HG02840 (cell line): ENCODE measurements around the gene CNST.

Experiments used
- ATAC-seq: cut with Tn5 transposase; IDR thresholded peaks from one replicate; pipeline ENCODE4 v1.9.1; 2021; ENCODE audit warnings: mild to moderate bottlenecking, moderate library complexity, moderate number of reproducible peaks; ENCODE audit not compliant: unreplicated experiment, low FRiP score

The CNST gene, protein sequence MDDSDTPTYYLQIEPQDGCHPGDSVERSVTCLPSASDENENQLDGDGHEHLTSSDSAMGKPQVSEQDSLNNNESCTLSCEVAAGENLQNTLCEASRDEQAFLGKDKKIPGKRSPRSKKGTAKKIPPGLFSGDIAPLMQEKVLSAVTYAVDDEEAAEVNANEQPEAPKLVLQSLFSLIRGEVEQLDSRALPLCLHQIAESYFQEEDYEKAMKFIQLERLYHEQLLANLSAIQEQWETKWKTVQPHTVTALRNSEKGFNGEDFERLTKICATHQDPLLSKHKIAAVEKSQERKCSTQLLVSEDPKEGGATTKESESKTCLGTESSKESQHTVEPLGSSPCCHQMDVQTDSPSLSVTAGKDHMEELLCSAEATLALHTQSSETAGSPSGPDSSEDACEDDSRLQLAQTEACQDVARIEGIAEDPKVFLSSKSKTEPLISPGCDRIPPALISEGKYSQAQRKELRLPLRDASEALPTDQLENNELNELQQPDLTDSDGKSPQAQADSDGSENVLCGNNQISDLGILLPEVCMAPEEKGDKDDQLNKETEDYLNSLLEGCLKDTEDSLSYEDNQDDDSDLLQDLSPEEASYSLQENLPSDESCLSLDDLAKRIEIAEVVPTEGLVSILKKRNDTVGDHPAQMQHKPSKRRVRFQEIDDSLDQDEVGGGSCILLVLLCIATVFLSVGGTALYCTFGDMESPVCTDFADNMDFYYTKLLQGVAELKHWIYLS

GRCh38 chr1:246566128-246566812, at the start of gene CNST, which contains the start of gene TFB2M:
Gene CNST, plus strand, starts transcription at chr1:246566456. Its CDS starts 25,107 bp downstream, at chr1:246591563.
Gene TFB2M, minus strand, starts transcription at chr1:246566261. Its CDS starts 123 bp downstream, at chr1:246566138.
- ATAC-seq: peak; percentile 96

DNA sequence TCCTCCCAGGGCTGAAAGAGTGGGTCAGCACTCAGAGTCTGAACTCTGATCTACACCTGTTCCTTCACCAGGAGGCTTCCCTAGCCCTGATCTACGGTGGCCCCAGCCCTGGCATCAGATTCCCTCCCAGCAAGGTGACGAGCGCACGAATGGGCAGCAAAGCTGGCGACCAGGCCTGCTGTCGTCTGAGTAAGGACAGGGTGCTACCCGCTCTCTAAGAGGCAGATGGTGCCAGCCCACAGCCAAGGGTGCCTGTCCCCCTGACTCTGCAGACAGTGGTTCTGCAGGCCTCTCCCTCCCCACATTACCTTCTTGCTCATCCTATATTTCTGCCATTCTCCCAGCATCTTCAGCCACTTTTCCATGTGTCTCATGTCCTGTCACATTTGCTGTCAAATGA, 48.9 kb upstream of the CNST start:
- ATAC-seq: no peak

- no peak for ATAC-seq
Measured at GRCh38 chr1:246518456-246519205, 47.6 kb upstream of the CNST start.

GRCh38 chr1:246519514-246519913, 46.7 kb upstream of the CNST start:
- no peak for ATAC-seq

DNA sequence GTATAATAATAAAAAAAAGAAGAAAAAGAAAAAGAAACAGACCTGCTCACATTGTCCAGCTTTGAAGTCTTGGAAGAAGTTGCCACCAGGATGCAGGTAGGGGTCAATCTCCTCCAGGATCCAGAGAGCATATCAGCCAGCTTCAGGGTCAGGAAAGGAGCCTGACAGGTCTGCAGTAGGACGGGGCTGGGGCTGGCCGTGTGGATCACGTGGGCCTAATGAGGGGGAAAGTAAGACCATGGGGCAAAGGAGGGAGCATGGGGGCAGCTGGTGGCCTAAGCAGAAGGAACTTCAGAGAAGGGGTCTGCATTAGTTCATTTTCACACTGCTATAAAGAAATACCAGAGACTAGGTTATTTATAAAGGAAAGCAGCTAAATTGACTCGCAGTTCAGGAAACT, 39.9 kb upstream of the CNST start:
- ATAC-seq: no peak

- ATAC-seq: no peak
Measured at GRCh38 chr1:246526915-246527314, 39.3 kb upstream of the CNST start.

GRCh38 chr1:246527402-246528088, 38.7 kb upstream of the CNST start:
- ATAC-seq: no peak

DNA sequence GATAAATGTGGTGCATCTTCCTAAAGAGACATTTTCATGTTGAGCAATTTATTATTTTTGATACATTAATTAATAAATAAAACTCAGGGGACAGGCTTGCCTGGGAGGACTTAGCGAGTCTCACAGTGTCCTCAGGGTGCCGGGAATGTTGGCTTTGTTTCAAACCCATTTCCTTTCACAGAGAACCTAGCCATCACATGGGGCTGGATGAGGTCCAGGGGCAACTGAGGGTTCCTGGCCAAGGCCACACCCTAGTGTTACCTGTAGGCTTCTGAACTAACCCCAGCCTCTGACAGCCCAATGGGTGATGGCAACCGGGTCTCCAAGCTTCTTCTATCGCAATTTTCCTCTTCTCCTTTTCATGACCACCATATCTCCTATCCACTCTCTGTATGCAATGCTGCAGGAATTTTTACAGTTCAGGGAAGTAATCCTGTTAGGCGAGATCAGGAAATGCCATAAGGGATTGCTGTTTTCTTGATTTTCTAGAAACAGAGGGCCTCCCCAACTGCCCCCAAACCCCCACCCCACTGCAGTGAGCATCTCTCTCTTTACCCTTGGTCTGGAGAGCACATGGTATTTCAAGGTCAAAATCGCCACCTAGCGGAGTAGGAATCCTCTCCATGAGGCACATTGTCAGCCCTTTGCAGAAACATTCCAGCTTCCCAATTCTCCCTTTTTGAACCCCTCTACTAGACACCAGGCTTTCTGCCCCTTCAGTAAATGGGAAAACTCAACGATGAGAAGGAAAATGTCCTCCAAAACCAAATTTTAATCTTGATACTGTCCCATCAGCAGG, 37.1 kb upstream of the CNST start:
- no peak for ATAC-seq

DNA sequence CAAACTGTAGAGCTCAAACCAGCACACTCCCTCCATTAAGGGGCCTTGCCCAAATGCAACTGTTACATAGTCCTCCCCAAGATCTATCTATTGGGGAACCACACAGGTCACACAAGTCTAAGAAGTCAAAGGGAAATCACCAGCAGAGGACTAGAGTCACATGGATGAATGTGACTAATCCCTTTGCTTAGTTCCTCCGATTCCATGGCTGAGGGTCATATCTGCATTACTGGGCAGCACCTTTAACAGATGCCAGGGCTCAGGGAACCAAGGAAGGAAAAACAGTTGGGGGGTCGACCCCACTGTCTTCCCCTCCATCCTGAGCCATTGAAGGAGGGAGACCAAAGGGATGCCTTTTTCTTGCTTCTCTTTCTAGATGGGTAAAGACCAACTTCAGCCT, 35.8 kb upstream of the CNST start:
- no peak for ATAC-seq

- ATAC-seq: no peak
Measured at GRCh38 chr1:246532519-246532918, 33.7 kb upstream of the CNST start.

GRCh38 chr1:246533371-246533905, 32.8 kb upstream of the CNST start:
- ATAC-seq: no peak

GRCh38 chr1:246534114-246534513, 32.1 kb upstream of the CNST start:
- no peak for ATAC-seq

DNA sequence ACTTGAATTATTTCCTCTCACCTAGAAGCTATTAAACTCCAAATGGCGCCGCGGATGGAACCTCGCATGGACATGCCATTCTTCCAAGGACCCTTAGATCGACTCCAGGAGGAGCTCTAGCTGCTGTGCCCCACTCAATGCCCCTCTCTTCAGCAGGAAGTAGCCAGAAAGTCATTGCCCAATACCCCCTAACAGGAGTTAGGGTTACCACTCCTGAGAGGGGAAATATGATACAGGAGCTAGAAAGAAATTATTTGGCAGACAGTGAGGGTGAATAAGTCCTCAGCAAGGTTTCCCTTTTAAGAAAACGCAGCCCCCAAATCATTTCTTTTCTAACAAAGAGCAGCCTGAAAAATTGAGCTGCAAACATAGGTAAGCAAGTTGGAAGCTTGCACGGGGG, 28.8 kb upstream of the CNST start:
- no peak for ATAC-seq

- no peak for ATAC-seq
Measured at GRCh38 chr1:246537887-246538286, 28.4 kb upstream of the CNST start.

GRCh38 chr1:246540738-246541491, 25.3 kb upstream of the CNST start:
- no peak for ATAC-seq

DNA sequence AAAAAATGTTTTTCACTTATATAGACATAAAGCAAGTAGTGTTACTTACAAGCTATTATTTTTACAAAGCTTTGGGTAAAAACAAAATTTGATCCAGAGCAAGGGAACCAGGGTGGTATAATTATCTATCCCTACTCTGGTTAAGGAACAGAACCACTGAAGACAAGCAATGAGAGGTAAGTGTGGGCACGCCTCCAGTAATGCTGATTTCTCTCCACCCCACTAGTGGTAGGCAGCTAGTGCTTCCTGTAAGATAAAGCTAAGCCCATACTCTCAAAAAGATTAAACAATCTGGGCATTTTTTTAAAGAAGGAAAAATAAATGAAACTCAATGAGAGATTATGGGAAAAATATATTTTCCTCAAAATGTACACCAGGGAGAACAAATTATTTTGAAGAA, 22.3 kb upstream of the CNST start:
- no peak for ATAC-seq

- ATAC-seq: no peak
Measured at GRCh38 chr1:246549665-246550064, 16.6 kb upstream of the CNST start.

- no peak for ATAC-seq
Measured at GRCh38 chr1:246550402-246550801, 15.9 kb upstream of the CNST start.
